PC-3 (cell line): ENCODE measurements around the gene MOV10. TPM values are rescaled to one million over a fixed set of nuclear protein-coding genes. Genes with fewer than 3 reads are reported as not detected.

Experiments used
- ATAC-seq: fragments of 200-7000 bp; cut with Tn5 transposase; 2 replicates; pipeline ENCODE4 v1.9.1; 2020; ENCODE audit warnings: mild to moderate bottlenecking, moderate library complexity
- BruUV-seq: library from RNA; stranded (reverse); fragments of 400-500 nt; replicated peaks from 2 replicates; lab custom pipeline; 2021; lab: Mats Ljungman, UMichigan
- CTCF ChIA-PET: fragments of 300-600 bp; sonication (Branson Sonifier 250); formaldehyde crosslinking; loops from one replicate; lab custom pipeline; 2022; ENCODE audit warnings: antibody characterized with exemption; lab: Charles Lee
- POLR2A ChIA-PET: fragments of 300-600 bp; sonication (Branson Sonifier 250); formaldehyde crosslinking; loops from one replicate; lab custom pipeline; 2022; ENCODE audit warnings: antibody characterized with exemption; ENCODE audit not compliant: unreplicated experiment; lab: Charles Lee
- DNase-seq: peaks from one replicate; pipeline ENCODE4 v3.0.0-alpha.2; 2015
- H2AFZ ChIP-seq: fragments of 300-600 bp; sonication (generic); 2 replicates; pipeline ENCODE4 v1.6.0; 2016; ENCODE audit warnings: antibody characterized with exemption, low read length
- H3F3A ChIP-seq: fragments of 300-600 bp; sonication (generic); one replicate; pipeline ENCODE4 v1.6.0; 2017; ENCODE audit warnings: antibody characterized with exemption, low read length, control low read depth, mild to moderate bottlenecking; ENCODE audit not compliant: unreplicated experiment
- H3K27ac ChIP-seq: fragments of 300-600 bp; sonication (generic); 2 replicates; pipeline ENCODE4 v1.5.1; 2016; ENCODE audit warnings: mild to moderate bottlenecking, low read length
- H3K27me3 ChIP-seq: fragments of 300-600 bp; sonication (generic); 2 replicates; pipeline ENCODE4 v1.6.1; 2016; ENCODE audit warnings: low read length, mixed read lengths
- H3K36me3 ChIP-seq: fragments of 300-600 bp; sonication (generic); 2 replicates; pipeline ENCODE4 v1.6.1; 2016; ENCODE audit warnings: low read depth, mixed run types, low read length, mixed read lengths
- H3K4me1 ChIP-seq: fragments of 300-600 bp; sonication (generic); 2 replicates; pipeline ENCODE4 v1.5.1; 2016; ENCODE audit warnings: low read length; ENCODE audit not compliant: insufficient read depth
- H3K4me2 ChIP-seq: fragments of 300-600 bp; sonication (generic); 2 replicates; pipeline ENCODE4 v1.6.0; 2016; ENCODE audit warnings: low read length
- H3K4me3 ChIP-seq: fragments of 300-600 bp; sonication (generic); 2 replicates; pipeline ENCODE4 v1.5.1; 2016; ENCODE audit warnings: mild to moderate bottlenecking, low read length, mixed read lengths
- H3K79me2 ChIP-seq: fragments of 300-600 bp; sonication (generic); 2 replicates; pipeline ENCODE4 v1.6.1; 2017; ENCODE audit warnings: low read length, mixed read lengths
- H3K9ac ChIP-seq: fragments of 300-600 bp; sonication (generic); 2 replicates; pipeline ENCODE4 v1.6.0; 2016; ENCODE audit warnings: mild to moderate bottlenecking, low read length
- H3K9me2 ChIP-seq: fragments of 300-600 bp; sonication (generic); replicated peaks from 2 replicates; pipeline ENCODE4 v1.6.1; 2016; ENCODE audit warnings: mixed run types, low read length, mixed read lengths
- H3K9me3 ChIP-seq: fragments of 300-600 bp; sonication (generic); 2 replicates; pipeline ENCODE4 v1.6.1; 2016; ENCODE audit warnings: low read length, mixed read lengths
- H4K20me1 ChIP-seq: fragments of 300-600 bp; sonication (generic); 2 replicates; pipeline ENCODE4 v1.6.1; 2016; ENCODE audit warnings: low read length, mixed read lengths
- EZH2 ChIP-seq: fragments of 300-600 bp; sonication (generic); IDR thresholded peaks from one replicate; pipeline ENCODE4 v1.6.1; 2017; ENCODE audit warnings: antibody characterized with exemption, mild to moderate bottlenecking, low read length; ENCODE audit not compliant: unreplicated experiment
- EZH2phosphoT487 ChIP-seq: fragments of 300-600 bp; sonication (generic); IDR thresholded peaks from 2 replicates; pipeline ENCODE4 v1.6.1; 2018; ENCODE audit warnings: mild to moderate bottlenecking, antibody characterized with exemption, low read length, borderline replicate concordance
- intact Hi-C: fragments of 100-400 bp; cut with micrococcal nuclease; formaldehyde crosslinking; loops from 2 replicates; pipeline ENCODE4 v1.9.0; 2023
- total RNA-seq: library from RNA; depleted of rRNA; stranded (reverse); fragments of >200 nt; gene quantifications from 2 replicates; pipeline ENCODE4 v1.2.3, GENCODE V29; 2014
- TF ChIP-seq, protein P1 (sequence below): fragments of 300-600 bp; sonication (generic); conservative IDR thresholded peaks from 2 replicates; pipeline ENCODE4 v1.5.1; 2017; ENCODE audit warnings: antibody characterized with exemption, low read depth, mild to moderate bottlenecking, low read length

Gene MOV10
- total RNA-seq, 1 experiment from 2014 or later, result 68.5 TPM

DNA sequence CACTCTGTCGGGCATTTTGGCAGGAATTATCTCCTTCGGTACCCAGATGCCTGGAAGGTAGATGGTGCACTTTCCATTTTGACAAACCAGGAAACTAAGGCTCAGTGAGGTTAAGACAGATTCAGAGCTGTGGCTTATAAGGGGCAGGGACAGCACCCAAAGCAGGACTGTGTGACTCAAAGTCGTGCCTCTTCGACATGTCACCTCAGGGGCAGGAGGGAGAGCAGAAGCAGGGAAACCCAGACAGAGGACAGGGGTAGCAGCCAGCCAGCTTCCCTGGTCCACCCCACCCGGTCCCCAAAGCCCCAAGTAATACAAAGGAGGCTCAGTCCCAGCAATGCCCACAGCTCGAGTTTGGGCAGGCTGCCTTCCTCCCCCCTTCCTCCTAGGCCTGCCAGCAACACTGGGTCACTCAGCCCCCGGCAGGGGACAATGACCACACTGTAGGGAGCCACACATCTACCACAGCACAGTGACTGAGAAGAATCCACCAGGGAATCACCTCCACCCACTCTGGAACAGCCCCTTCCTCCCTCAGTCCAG is 30.0 kb downstream of the MOV10 start:
- no peak overlapping the region for H2AFZ ChIP-seq
- no TSS peak for BruUV-seq
- no peaks in the 10 kb centered on the region for H3K9me2 ChIP-seq
- peak overlapping the region; percentile 97 for H3K9ac ChIP-seq
- TF ChIP-seq, protein P1, sequence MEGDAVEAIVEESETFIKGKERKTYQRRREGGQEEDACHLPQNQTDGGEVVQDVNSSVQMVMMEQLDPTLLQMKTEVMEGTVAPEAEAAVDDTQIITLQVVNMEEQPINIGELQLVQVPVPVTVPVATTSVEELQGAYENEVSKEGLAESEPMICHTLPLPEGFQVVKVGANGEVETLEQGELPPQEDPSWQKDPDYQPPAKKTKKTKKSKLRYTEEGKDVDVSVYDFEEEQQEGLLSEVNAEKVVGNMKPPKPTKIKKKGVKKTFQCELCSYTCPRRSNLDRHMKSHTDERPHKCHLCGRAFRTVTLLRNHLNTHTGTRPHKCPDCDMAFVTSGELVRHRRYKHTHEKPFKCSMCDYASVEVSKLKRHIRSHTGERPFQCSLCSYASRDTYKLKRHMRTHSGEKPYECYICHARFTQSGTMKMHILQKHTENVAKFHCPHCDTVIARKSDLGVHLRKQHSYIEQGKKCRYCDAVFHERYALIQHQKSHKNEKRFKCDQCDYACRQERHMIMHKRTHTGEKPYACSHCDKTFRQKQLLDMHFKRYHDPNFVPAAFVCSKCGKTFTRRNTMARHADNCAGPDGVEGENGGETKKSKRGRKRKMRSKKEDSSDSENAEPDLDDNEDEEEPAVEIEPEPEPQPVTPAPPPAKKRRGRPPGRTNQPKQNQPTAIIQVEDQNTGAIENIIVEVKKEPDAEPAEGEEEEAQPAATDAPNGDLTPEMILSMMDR, result no peak
- TF ChIP-seq EZH2, result no peak
- no peak for TF ChIP-seq EZH2phosphoT487
- CTCF ChIA-PET, result interaction anchor here (0.5 to 1.3 kb wide), 5 partner anchors 22 to 203 kb away, joined by 3 to 5 read pairs (median 4); no protein-coding TSS in a partner anchor
- no peaks in the 10 kb centered on the region for H3K9me3 ChIP-seq
- peaks cover 67% of the 10 kb centered on the region for H3K4me1 ChIP-seq
- H3K4me3 ChIP-seq, result peak overlapping the region; percentile 97
- H4K20me1 ChIP-seq, result no peaks in the 10 kb centered on the region
- intact Hi-C loops, result no loop called here
- H3K36me3 ChIP-seq, result peaks cover 16% of the 10 kb centered on the region; the same call in 1 of the 2 replicates
- peak overlapping the region; percentile 97 for H3K27ac ChIP-seq
- H3K4me2 ChIP-seq, result peak overlapping the region; percentile 98
- no peaks in the 10 kb centered on the region for H3K27me3 ChIP-seq
- ATAC-seq (no peak), DNase-seq (no peak)
- POLR2A ChIA-PET, result interaction anchor here (0.6 to 1.4 kb wide), 2 partner anchors 31 to 141 kb away, joined by 4 read pairs; partner anchors contain the start of gene MOV10
- peaks cover 3% of the 10 kb centered on the region for H3F3A ChIP-seq
- peaks cover 49% of the 10 kb centered on the region for H3K79me2 ChIP-seq

DNA sequence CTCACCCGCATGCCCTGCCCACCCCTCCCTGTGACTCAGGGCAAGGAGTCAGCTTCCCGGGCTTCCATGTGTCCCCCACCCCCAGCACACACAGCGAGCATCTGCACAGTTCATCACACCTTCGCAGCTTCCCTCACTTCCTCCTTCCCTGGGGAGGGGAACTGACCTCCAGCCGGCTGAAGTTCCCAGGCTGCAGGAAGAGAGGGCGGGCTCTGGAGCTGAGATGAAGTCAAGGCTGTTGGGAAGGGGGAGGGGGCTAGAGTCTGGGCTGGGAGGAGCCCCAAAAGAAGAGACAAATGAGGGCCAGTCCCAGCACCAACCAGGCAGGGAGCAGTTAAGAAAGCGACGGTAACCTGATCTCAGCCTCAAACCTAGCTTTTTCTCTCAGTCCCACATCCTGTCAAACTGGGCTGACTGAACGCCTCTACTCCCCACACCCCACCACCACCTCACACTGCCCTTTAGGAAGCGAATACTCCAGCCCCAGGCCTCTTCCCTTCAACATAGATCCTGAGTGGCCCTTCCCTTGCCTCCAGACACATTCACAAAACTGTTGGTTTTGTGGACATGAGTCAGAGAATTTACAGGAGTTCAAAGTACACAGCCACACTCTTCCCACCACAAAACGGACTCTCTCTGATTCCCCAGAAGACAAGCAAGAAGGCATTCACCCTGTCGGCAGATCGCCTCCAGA is 30.6 kb downstream of the MOV10 start:
- peak overlapping the region; percentile 97 for H3K27ac ChIP-seq
- no TSS peak for BruUV-seq
- no peak for TF ChIP-seq EZH2phosphoT487
- no peak for TF ChIP-seq EZH2
- TF ChIP-seq, protein P1, result no peak
- ATAC-seq, result peak; percentile 60
- peak overlapping the region; percentile 98 for H3K4me2 ChIP-seq
- peak; percentile 97 for DNase-seq
- H2AFZ ChIP-seq, result no peak overlapping the region
- ChIA-PET POLR2A (interaction anchor here (0.6 to 1.4 kb wide), 2 partner anchors 31 to 142 kb away, joined by 4 read pairs; partner anchors contain the start of gene MOV10), CTCF (interaction anchor here (0.5 to 1.3 kb wide), 5 partner anchors 23 to 434 kb away, joined by 3 to 5 read pairs (median 4); no protein-coding TSS in a partner anchor)
- H3K27me3 ChIP-seq, result no peaks in the 10 kb centered on the region
- intact Hi-C loops, result loop anchor here (1.0 to 5.0 kb wide), 2 partner anchors 203 to 314 kb away; no protein-coding TSS in a partner anchor
- no peaks in the 10 kb centered on the region for H3K9me2 ChIP-seq
- H4K20me1 ChIP-seq, result no peaks in the 10 kb centered on the region
- H3K9me3 ChIP-seq, result no peaks in the 10 kb centered on the region
- peaks cover 10% of the 10 kb centered on the region; the same call in 1 of the 2 replicates for H3K36me3 ChIP-seq
- H3K4me1 ChIP-seq, result peaks cover 60% of the 10 kb centered on the region
- H3K9ac ChIP-seq, result peak overlapping the region; percentile 97
- H3F3A ChIP-seq, result peaks cover 3% of the 10 kb centered on the region
- H3K4me3 ChIP-seq, result peak overlapping the region; percentile 97
- peaks cover 49% of the 10 kb centered on the region for H3K79me2 ChIP-seq
